Measurements from ENCODE around the gene SLC12A2.

SLC12A2 gene

GRCh38 chr5:128083033-128083810, at the start of gene SLC12A2:
Gene SLC12A2, plus strand, starts transcription at chr5:128083766. Its CDS starts 189 bp downstream, at chr5:128083955.
- in situ Hi-C loops (cut with MboI; ENCODE audit: low pct_unique_long_range_greater_than_20kb, low sequenced_read_pairs), result no loop called here

DNA sequence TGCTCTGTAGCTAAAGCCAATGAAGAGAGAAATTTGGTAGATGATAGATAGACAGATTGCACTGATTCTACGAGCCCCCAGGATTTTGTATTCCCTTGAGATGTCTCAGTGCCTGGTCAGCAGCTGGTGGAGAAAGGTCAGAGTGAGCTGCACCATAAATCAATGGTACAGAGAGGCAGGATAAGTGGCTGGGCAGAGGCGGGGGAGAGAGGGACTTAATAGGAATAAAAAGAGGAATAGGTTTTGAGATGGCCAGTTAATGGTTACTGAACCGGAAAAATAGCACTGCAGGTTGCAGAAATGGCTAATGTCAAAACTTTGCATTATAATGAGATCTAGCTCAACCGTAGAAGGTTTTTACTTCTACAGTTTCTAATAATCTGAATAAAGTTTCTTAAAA, 47.9 kb upstream of the SLC12A2 start:
- no peak for DNase-seq
- in situ Hi-C loops (cut with MboI; ENCODE audit: low pct_unique_long_range_greater_than_20kb, low sequenced_read_pairs), result no loop called here

More at GRCh38 chr5:128083033-128083810, at the start of gene SLC12A2:
- peak; percentile 89 for DNase-seq

- in situ Hi-C loops (cut with MboI; ENCODE audit: low pct_unique_long_range_greater_than_20kb, low sequenced_read_pairs), result no loop called here
- DNase-seq, result no peak
Measured at GRCh38 chr5:128036950-128037349, 46.6 kb upstream of the SLC12A2 start.

- in situ Hi-C loops (cut with MboI; ENCODE audit: low pct_unique_long_range_greater_than_20kb, low sequenced_read_pairs), result no loop called here
- peak; percentile 78 for DNase-seq
Measured at GRCh38 chr5:128038643-128039042, 44.9 kb upstream of the SLC12A2 start.

- no peak for DNase-seq
- in situ Hi-C loops (cut with MboI; ENCODE audit: low pct_unique_long_range_greater_than_20kb, low sequenced_read_pairs), result no loop called here
Measured at GRCh38 chr5:128040927-128041326, 42.6 kb upstream of the SLC12A2 start.

- DNase-seq, result no peak
Measured at GRCh38 chr5:128052780-128053179, 30.8 kb upstream of the SLC12A2 start.

DNA sequence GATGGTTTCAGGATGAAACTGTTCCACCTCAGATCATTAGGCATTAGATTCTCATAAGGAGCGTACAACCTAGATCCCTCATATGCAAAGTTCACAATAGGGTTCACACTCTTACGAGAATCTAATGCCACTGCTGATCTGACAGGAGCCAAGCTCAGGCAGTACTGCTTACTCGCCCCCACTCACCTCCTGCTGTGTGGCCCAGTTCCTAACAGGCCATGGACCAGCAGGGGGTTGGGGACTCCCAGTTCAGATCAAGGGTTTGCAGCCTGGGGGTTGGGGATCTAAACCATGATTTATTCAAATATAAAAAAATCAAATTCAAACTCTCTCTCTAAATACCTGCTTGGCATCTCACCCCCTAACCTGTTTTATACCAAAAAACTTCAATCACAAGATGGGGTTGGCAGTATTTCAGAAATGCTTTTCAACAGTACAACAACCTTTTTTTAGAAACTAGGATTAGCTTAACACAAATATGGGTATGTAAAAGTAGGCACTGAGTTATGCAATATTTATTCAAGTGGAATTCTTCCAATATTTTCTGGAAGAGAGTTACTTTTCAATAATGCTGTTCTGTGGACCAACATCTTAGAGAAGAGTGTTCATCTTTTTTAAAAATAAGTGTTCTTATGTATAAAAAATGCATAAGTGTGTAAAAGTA, 30.1 kb upstream of the SLC12A2 start:
- no peak for DNase-seq
- in situ Hi-C loops (cut with MboI; ENCODE audit: low pct_unique_long_range_greater_than_20kb, low sequenced_read_pairs), result no loop called here

More at GRCh38 chr5:128052780-128053179, 30.8 kb upstream of the SLC12A2 start:
- in situ Hi-C loops (cut with MboI; ENCODE audit: low pct_unique_long_range_greater_than_20kb, low sequenced_read_pairs), result no loop called here

DNA sequence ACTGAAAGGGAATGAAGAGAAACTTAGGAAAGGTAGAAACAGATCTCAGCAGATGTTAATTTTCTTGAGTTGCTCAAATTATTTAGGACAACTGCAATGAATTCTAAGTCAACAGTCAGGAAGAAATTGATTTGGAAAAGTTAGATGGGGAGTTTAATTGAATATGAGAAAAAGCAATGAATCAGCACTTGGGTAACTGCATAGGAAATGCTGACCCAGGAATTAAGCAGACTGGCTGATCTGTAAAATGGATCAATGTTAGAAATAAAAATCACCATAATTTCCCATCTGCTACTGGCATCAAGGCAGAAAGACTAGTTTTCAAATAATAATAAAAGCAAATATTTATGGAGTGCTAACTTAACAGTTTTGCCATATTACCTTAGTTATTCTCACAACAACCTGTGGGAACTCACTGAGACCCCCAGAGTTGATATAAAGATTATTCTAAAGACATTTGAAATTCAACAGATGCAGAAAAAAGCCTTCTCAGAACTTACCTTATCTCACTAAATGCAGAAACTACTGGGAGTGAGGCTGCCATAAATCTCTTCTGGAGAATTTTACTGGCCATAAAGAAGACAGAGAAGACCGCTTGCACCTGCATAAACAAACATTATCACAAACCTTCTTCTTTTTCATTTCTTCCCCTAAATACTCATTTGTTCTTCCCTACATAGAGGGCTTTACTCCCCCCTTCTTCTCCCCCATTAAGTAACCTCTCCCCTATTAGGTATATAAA, 22.8 kb upstream of the SLC12A2 start:
- in situ Hi-C loops (cut with MboI; ENCODE audit: low pct_unique_long_range_greater_than_20kb, low sequenced_read_pairs), result no loop called here
- DNase-seq, result no peak

- in situ Hi-C loops (cut with MboI; ENCODE audit: low pct_unique_long_range_greater_than_20kb, low sequenced_read_pairs), result no loop called here
- DNase-seq, result no peak
Measured at GRCh38 chr5:128062172-128062746, 21.3 kb upstream of the SLC12A2 start.

DNA sequence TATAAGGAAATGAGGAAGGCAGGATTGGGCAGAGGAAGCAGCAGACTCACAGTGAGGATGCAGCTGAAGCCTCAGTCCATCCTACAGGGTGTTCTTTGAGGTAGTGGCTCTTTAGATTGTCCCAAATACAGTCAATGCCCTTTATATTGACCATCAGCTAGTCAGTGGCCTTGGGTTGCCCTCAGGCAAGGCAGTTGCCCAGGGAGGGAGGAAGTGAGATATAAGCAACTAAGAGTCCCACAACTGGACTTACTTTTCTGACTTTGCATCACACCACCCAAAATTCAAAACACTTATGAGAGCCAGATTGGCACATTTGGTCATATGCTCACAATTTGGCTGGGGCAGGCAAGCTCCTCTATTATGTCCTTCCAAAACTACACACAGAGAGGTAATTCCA, 9.4 kb upstream of the SLC12A2 start:
- in situ Hi-C loops (cut with MboI; ENCODE audit: low pct_unique_long_range_greater_than_20kb, low sequenced_read_pairs), result no loop called here
- DNase-seq, result no peak

GRCh38 chr5:128074953-128075352, 8.6 kb upstream of the SLC12A2 start:
- in situ Hi-C loops (cut with MboI; ENCODE audit: low pct_unique_long_range_greater_than_20kb, low sequenced_read_pairs), result no loop called here
- DNase-seq, result no peak

GRCh38 chr5:128077526-128077925, 6.0 kb upstream of the SLC12A2 start:
- DNase-seq, result no peak
- in situ Hi-C loops (cut with MboI; ENCODE audit: low pct_unique_long_range_greater_than_20kb, low sequenced_read_pairs), result no loop called here

DNA sequence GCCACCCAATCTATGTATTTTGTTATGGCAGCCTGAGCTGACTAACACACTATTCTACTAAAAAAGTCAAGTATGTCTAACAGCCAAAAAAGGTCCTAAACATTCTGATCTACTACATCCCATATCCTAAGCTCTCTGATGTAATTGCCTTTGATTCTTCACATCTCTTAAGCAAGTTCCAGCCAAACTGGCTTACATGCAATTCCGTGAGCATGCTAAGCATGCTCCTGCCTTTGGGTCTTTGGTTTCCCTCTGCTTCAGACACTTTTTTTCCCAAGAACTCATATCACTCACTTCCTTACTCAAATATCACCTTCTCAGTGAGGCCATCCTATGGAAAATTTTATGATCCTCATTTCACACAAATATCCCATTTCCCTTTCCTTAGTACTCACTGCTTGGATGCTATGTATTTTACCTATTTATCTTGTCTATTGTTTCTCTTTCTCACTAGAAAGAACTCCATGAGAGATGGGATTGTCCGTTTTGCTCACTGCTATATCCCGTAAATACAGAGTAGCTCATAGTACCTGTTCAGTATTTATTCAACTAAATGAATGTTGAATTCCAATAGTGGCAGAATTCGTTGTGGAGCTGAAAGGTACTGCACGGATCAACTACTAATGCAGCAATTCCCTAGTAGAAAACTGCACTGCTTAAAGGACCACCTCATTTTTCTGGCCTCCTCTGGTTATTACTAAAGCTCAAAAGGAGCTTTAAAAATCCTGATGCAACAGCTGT, 2.3 kb upstream of the SLC12A2 start:
- in situ Hi-C loops (cut with MboI; ENCODE audit: low pct_unique_long_range_greater_than_20kb, low sequenced_read_pairs), result no loop called here
- no peak for DNase-seq

DNA sequence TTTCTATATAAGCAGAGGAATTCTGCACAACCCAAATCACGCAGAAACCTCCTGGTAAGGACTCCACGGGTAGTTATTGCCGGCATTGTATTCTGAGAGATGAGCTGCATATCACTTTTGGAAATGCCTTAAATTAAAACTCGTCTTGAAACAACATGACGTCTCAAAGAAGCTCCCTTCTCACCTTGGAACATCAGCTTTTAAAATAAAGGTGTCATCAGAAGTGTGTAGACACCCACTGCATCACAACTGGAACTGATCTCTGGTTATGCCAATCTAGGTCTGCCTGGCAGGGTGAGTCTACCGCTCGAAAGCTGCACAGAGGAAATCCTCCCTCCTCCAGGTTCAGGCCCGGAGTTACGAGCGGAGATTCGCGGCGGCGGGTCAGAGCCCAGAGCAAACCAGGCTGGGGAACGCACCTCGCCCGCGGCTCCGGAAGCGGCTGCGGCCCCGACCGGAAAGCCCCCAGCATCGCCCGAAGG, 974 bp upstream of the SLC12A2 start:
- in situ Hi-C loops (cut with MboI; ENCODE audit: low pct_unique_long_range_greater_than_20kb, low sequenced_read_pairs), result no loop called here
- DNase-seq, result no peak

- in situ Hi-C loops (cut with MboI; ENCODE audit: low pct_unique_long_range_greater_than_20kb, low sequenced_read_pairs), result no loop called here
- no peak for DNase-seq
Measured at GRCh38 chr5:128083811-128084227, 253 bp downstream of the SLC12A2 start.

GRCh38 chr5:128084228-128085167, 932 bp downstream of the SLC12A2 start:
- in situ Hi-C loops (cut with MboI; ENCODE audit: low pct_unique_long_range_greater_than_20kb, low sequenced_read_pairs), result no loop called here
- DNase-seq, result peak; percentile 55

GRCh38 chr5:128085413-128085812, 1.8 kb downstream of the SLC12A2 start:
- in situ Hi-C loops (cut with MboI; ENCODE audit: low pct_unique_long_range_greater_than_20kb, low sequenced_read_pairs), result no loop called here

GRCh38 chr5:128091579-128091978, 8.0 kb downstream of the SLC12A2 start:
- no peak for DNase-seq
- in situ Hi-C loops (cut with MboI; ENCODE audit: low pct_unique_long_range_greater_than_20kb, low sequenced_read_pairs), result no loop called here

More at GRCh38 chr5:128085413-128085812, 1.8 kb downstream of the SLC12A2 start:
- no peak for DNase-seq

Data from KBM-7 (cell line).